Measurements from ENCODE around the gene GRM3.

GRM3 gene

GRCh38 chr7:86660950-86661462, 17.3 kb downstream of the GRM3 start:
- TF ChIP-seq CTCF (conservative IDR thresholded peaks at IDR 0.05; ENCODE audit: low read depth, low read length): no peak
- no peak overlapping the region for H3K4me3 ChIP-seq (ENCODE audit: low read length)
- DNase-seq (ENCODE audit: low read depth): no peak

GRCh38 chr7:86664486-86664885, 20.8 kb downstream of the GRM3 start:
- no peak for TF ChIP-seq CTCF (conservative IDR thresholded peaks at IDR 0.05; ENCODE audit: low read depth, low read length)
- H3K4me3 ChIP-seq (ENCODE audit: low read length): no peak overlapping the region
- DNase-seq (ENCODE audit: low read depth): no peak

GRCh38 chr7:86664991-86665390, 21.3 kb downstream of the GRM3 start:
- no peak for DNase-seq (ENCODE audit: low read depth)

GRCh38 chr7:86665669-86666068, 22.0 kb downstream of the GRM3 start:
- no peak for TF ChIP-seq CTCF (conservative IDR thresholded peaks at IDR 0.05; ENCODE audit: low read depth, low read length)
- no peak for DNase-seq (ENCODE audit: low read depth)
- H3K4me3 ChIP-seq (ENCODE audit: low read length): no peak overlapping the region

More at GRCh38 chr7:86664991-86665390, 21.3 kb downstream of the GRM3 start:
- TF ChIP-seq CTCF (conservative IDR thresholded peaks at IDR 0.05; ENCODE audit: low read depth, low read length): no peak
- H3K4me3 ChIP-seq (ENCODE audit: low read length): no peak overlapping the region

- TF ChIP-seq CTCF (conservative IDR thresholded peaks at IDR 0.05; ENCODE audit: low read depth, low read length): no peak
- no peak for DNase-seq (ENCODE audit: low read depth)
- no peak overlapping the region for H3K4me3 ChIP-seq (ENCODE audit: low read length)
These were observed 24.0 kb downstream of the GRM3 start for GRCh38 chr7:86667732-86668131.

GRCh38 chr7:86668315-86668714, 24.6 kb downstream of the GRM3 start:
- no peak for TF ChIP-seq CTCF (conservative IDR thresholded peaks at IDR 0.05; ENCODE audit: low read depth, low read length)
- no peak overlapping the region for H3K4me3 ChIP-seq (ENCODE audit: low read length)
- no peak for DNase-seq (ENCODE audit: low read depth)

- TF ChIP-seq CTCF (conservative IDR thresholded peaks at IDR 0.05; ENCODE audit: low read depth, low read length): no peak
- no peak for DNase-seq (ENCODE audit: low read depth)
- H3K4me3 ChIP-seq (ENCODE audit: low read length): no peak overlapping the region
These were observed 44.1 kb downstream of the GRM3 start for GRCh38 chr7:86687831-86688230.

Measured in retinal pigment epithelial cell (primary cell).